ENCODE data around the gene CACNA1G. TPM values are rescaled to one million over a fixed set of nuclear protein-coding genes. Genes with fewer than 3 reads are reported as not detected.
A peak's percentile ranks its signal among the peaks of the same experiment; 100 is the strongest.

CACNA1G gene
- total and polyA plus RNA-seq, 2 donors (not counting 1 experiment from before 2014, with no cell fraction given): 0.08 to 0.99 TPM

GRCh38 chr17:50534222-50534978 lies 26.1 kb upstream of the CACNA1G start:
- no peaks in the 10 kb centered on the region for H3K4me1 ChIP-seq (ENCODE audit: control insufficient read depth, extremely low read depth, insufficient read depth, low read length)
- H3K36me3 ChIP-seq (ENCODE audit: control insufficient read depth, insufficient read depth, low read length): no peaks in the 10 kb centered on the region
- no peak overlapping the region for H3K9ac ChIP-seq (ENCODE audit: insufficient read depth, low read length)
- peak overlapping the region; percentile 68 for H3K4me2 ChIP-seq (ENCODE audit: extremely low read depth, insufficient read depth, low read length)
- TF ChIP-seq EZH2 (IDR thresholded peaks at IDR 0.05; ENCODE audit: low read length, missing control alignments) (no peak), CTCF (conservative IDR thresholded peaks at IDR 0.05 in 1 of 2, IDR thresholded peaks at IDR 0.05 in 1 of 2; ENCODE audit: low read depth in 1 of 2, low read length in 2 of 2) (peak; percentile 10 to 12)
- H3K79me2 ChIP-seq (ENCODE audit: control insufficient read depth, insufficient read depth, low read length): no peaks in the 10 kb centered on the region
- no peak overlapping the region for H3K4me3 ChIP-seq (replicated peaks in 1 of 4; ENCODE audit: control extremely low read depth in 1 of 4, insufficient read depth in 1 of 4, low read depth in 3 of 4, low read length in 4 of 4)
- H2AFZ ChIP-seq (ENCODE audit: low read length): no peak overlapping the region
- no peaks in the 10 kb centered on the region for H4K20me1 ChIP-seq (ENCODE audit: control insufficient read depth, extremely low read depth, insufficient read depth, low read length)
- DNase-seq (ENCODE audit: low read depth in 2 of 2): peak in 1 of 2 donors; percentile 49
- no peaks in the 10 kb centered on the region for H3K9me3 ChIP-seq (ENCODE audit: control insufficient read depth, insufficient read depth, low read depth, low read length)
- H3K27ac ChIP-seq (ENCODE audit: insufficient read depth, low read length): no peak overlapping the region
- H3K27me3 ChIP-seq (ENCODE audit: control insufficient read depth, insufficient read depth, low read length): peaks cover 26% of the 10 kb centered on the region

- Histone ChIP-seq H3K9me3 (ENCODE audit: control insufficient read depth, insufficient read depth, low read depth, low read length) (no peaks in the 10 kb centered on the region), H3K27me3 (ENCODE audit: control insufficient read depth, insufficient read depth, low read length) (peaks cover 22% of the 10 kb centered on the region), H3K36me3 (ENCODE audit: control insufficient read depth, insufficient read depth, low read length) (no peaks in the 10 kb centered on the region), H3K79me2 (ENCODE audit: control insufficient read depth, insufficient read depth, low read length) (no peaks in the 10 kb centered on the region), H2AFZ (ENCODE audit: low read length) (no peak overlapping the region), H3K27ac (ENCODE audit: insufficient read depth, low read length) (no peak overlapping the region), H4K20me1 (ENCODE audit: control insufficient read depth, extremely low read depth, insufficient read depth, low read length) (no peaks in the 10 kb centered on the region), H3K4me2 (ENCODE audit: extremely low read depth, insufficient read depth, low read length) (no peak overlapping the region), H3K4me3 (replicated peaks in 1 of 4; ENCODE audit: control extremely low read depth in 1 of 4, insufficient read depth in 1 of 4, low read depth in 3 of 4, low read length in 4 of 4) (no peak overlapping the region), H3K9ac (ENCODE audit: insufficient read depth, low read length) (no peak overlapping the region), H3K4me1 (ENCODE audit: control insufficient read depth, extremely low read depth, insufficient read depth, low read length) (no peaks in the 10 kb centered on the region)
- no peak for DNase-seq (ENCODE audit: low read depth in 2 of 2)
- TF ChIP-seq EZH2 (IDR thresholded peaks at IDR 0.05; ENCODE audit: low read length, missing control alignments): no peak
- no peak for TF ChIP-seq CTCF (conservative IDR thresholded peaks at IDR 0.05 in 1 of 2, IDR thresholded peaks at IDR 0.05 in 1 of 2; ENCODE audit: low read depth in 1 of 2, low read length in 2 of 2)
Measured at GRCh38 chr17:50534979-50535326, 25.6 kb upstream of the CACNA1G start.

DNA sequence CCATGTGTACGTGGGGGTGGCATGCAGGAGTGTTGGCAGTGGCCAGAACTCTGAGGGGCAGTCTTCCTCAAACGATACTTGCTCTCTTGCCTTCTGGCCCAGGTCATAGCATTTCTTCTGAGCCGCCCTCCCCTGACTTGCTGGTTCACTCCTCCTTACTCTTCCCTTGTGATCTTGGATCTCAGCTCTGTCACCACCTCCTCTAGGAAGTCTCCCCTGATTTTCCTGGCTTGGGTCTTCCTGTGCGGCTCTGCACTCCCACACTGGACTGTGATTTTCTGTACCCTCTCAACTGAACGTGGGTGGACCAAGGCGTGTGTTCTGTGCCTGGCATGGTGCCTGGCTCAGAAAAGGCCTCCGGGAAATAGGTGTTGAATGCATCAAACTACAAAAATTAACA lies 25.1 kb upstream of the CACNA1G start:
- H3K9me3 ChIP-seq (ENCODE audit: control insufficient read depth, insufficient read depth, low read depth, low read length): no peaks in the 10 kb centered on the region
- no peak overlapping the region for H2AFZ ChIP-seq (ENCODE audit: low read length)
- TF ChIP-seq EZH2 (IDR thresholded peaks at IDR 0.05; ENCODE audit: low read length, missing control alignments): no peak
- no peak for TF ChIP-seq CTCF (conservative IDR thresholded peaks at IDR 0.05 in 1 of 2, IDR thresholded peaks at IDR 0.05 in 1 of 2; ENCODE audit: low read depth in 1 of 2, low read length in 2 of 2)
- H3K4me2 ChIP-seq (ENCODE audit: extremely low read depth, insufficient read depth, low read length): no peak overlapping the region
- DNase-seq (ENCODE audit: low read depth in 2 of 2): no peak
- no peak overlapping the region for H3K4me3 ChIP-seq (replicated peaks in 1 of 4; ENCODE audit: control extremely low read depth in 1 of 4, insufficient read depth in 1 of 4, low read depth in 3 of 4, low read length in 4 of 4)
- H3K27ac ChIP-seq (ENCODE audit: insufficient read depth, low read length): no peak overlapping the region
- H3K4me1 ChIP-seq (ENCODE audit: control insufficient read depth, extremely low read depth, insufficient read depth, low read length): no peaks in the 10 kb centered on the region
- peaks cover 22% of the 10 kb centered on the region for H3K27me3 ChIP-seq (ENCODE audit: control insufficient read depth, insufficient read depth, low read length)
- H3K9ac ChIP-seq (ENCODE audit: insufficient read depth, low read length): no peak overlapping the region
- H3K36me3 ChIP-seq (ENCODE audit: control insufficient read depth, insufficient read depth, low read length): no peaks in the 10 kb centered on the region
- no peaks in the 10 kb centered on the region for H4K20me1 ChIP-seq (ENCODE audit: control insufficient read depth, extremely low read depth, insufficient read depth, low read length)
- no peaks in the 10 kb centered on the region for H3K79me2 ChIP-seq (ENCODE audit: control insufficient read depth, insufficient read depth, low read length)

Measured in fibroblast of lung (primary cell).